Measurements from ENCODE around the gene GBP5. TPM values are rescaled to one million over a fixed set of nuclear protein-coding genes. Genes with fewer than 3 reads are reported as not detected.
A peak's percentile ranks its signal among the peaks of the same experiment; 100 is the strongest.

The GBP5 gene
- polyA plus RNA-seq, 1 of the 3 experiments (the other 2 are of a cell fraction) = 0.08 TPM

GRCh38 chr1:89310505-89310904 lies 37.8 kb upstream of the GBP5 start:
- Histone ChIP-seq H3F3A (replicated peaks; ENCODE audit: insufficient read depth) (no peaks in the 10 kb centered on the region), H3K79me2 (ENCODE audit: insufficient read depth) (no peaks in the 10 kb centered on the region), H3K27ac (ENCODE audit: low read depth in 2 of 2, low read length in 1 of 2) (no peak overlapping the region; a peak in 1 of 4 replicates), H3K36me3 (replicated peaks in 1 of 2; ENCODE audit: control insufficient read depth in 1 of 2, insufficient read depth in 2 of 2, low read length in 1 of 2) (no peaks in the 10 kb centered on the region), H2AFZ (ENCODE audit: low read depth) (peak overlapping the region; percentile 31; the same call in 1 of the 2 replicates), H3K27me3 (ENCODE audit: insufficient read depth) (no peaks in the 10 kb centered on the region), H3K4me2 (peak overlapping the region; percentile 48; the same call in 1 of the 2 replicates), H3K4me3 (ENCODE audit: low read depth in 2 of 2, low read length in 1 of 2) (no peak overlapping the region), H3K9me2 (no peaks in the 10 kb centered on the region), H3K9ac (no peak overlapping the region), H3K4me1 (ENCODE audit: control insufficient read depth in 1 of 2, insufficient read depth in 2 of 2, low read depth in 1 of 2, low read length in 1 of 2) (no peaks in the 10 kb centered on the region; a peak in 2 of 4 replicates), H4K20me1 (ENCODE audit: insufficient read depth) (no peaks in the 10 kb centered on the region), H3K9me3 (no peaks in the 10 kb centered on the region)
- TF ChIP-seq SIN3A (IDR thresholded peaks at IDR 0.05; ENCODE audit: borderline replicate concordance, low read depth, low read length) = no peak
- TF ChIP-seq MEF2A (IDR thresholded peaks at IDR 0.05; ENCODE audit: borderline replicate concordance, low read depth) = no peak
- TF ChIP-seq USF2 (IDR thresholded peaks at IDR 0.05; ENCODE audit: borderline replicate concordance, low read depth, low read length) = no peak
- TF ChIP-seq FOXJ3 (CRISPR knock-in tag; IDR thresholded peaks at IDR 0.05) = no peak
- no peak for TF ChIP-seq REST (IDR thresholded peaks at IDR 0.05; ENCODE audit: low read depth, low read length)
- TF ChIP-seq PBX3 (IDR thresholded peaks at IDR 0.05) = no peak
- no peak for TF ChIP-seq EZH2phosphoT487 (IDR thresholded peaks at IDR 0.05; ENCODE audit: borderline replicate concordance, low read depth)
- TF ChIP-seq RCOR1 (IDR thresholded peaks at IDR 0.05; ENCODE audit: low read length) = no peak
- TF ChIP-seq JUND (IDR thresholded peaks at IDR 0.05) = no peak
- no peak for TF ChIP-seq USF1 (IDR thresholded peaks at IDR 0.05; ENCODE audit: borderline replicate concordance, low read depth)
- no peak for TF ChIP-seq TEAD4 (IDR thresholded peaks at IDR 0.05; ENCODE audit: borderline replicate concordance, insufficient read depth)
- TF ChIP-seq FOXM1 (IDR thresholded peaks at IDR 0.05; ENCODE audit: low read depth) = no peak
- WGBS (ENCODE audit: low lambda C conversion rate) = 31% methylated on average over 1 of the region's 1 CpG
- DNase-seq = no peak
- ChIA-PET POLR2A (no interaction called here), CTCF (interaction anchor here (0.8 to 1.1 kb wide), 2 partner anchors 20 to 225 kb away, joined by 3 read pairs; no protein-coding TSS in a partner anchor)

Measured in SK-N-SH (cell line).